Mesenchymal stem cell (in vitro differentiated cells and primary cell): ENCODE measurements around the gene RELB.

Experiments used
- DNase-seq: peaks from one replicate; pipeline ENCODE4 v3.0.0-alpha.2; 2013
- H2AFZ ChIP-seq: one replicate; pipeline ENCODE4 v1.6.1; 2013; ENCODE audit warnings: low read depth, mild to moderate bottlenecking, control low read depth, inconsistent platforms, low read length, moderate library complexity
- H2AK5ac ChIP-seq: 2 replicates; pipeline ENCODE4 v1.6.1; 2013; ENCODE audit warnings: low read length, moderate library complexity, mild to moderate bottlenecking, inconsistent platforms; ENCODE audit not compliant: severe bottlenecking
- H2BK120ac ChIP-seq: one replicate; pipeline ENCODE4 v1.6.1; 2013; ENCODE audit warnings: low read depth, mild to moderate bottlenecking, inconsistent platforms, low read length, moderate library complexity
- H2BK12ac ChIP-seq, 2 experiments: one replicate each; pipeline ENCODE4 v1.6.1; 2013; ENCODE audit warnings: inconsistent platforms in 2 of 2, low read length in 2 of 2, mild to moderate bottlenecking in 2 of 2, moderate library complexity in 2 of 2, control low read depth in 1 of 2
- H2BK15ac ChIP-seq: one replicate; pipeline ENCODE4 v1.6.1; 2013; ENCODE audit warnings: mild to moderate bottlenecking, low read depth, inconsistent platforms; ENCODE audit not compliant: poor library complexity, severe bottlenecking
- H2BK5ac ChIP-seq: 2 replicates; pipeline ENCODE4 v1.6.1; 2013; ENCODE audit warnings: low read depth, mild to moderate bottlenecking, low read length, control low read depth, inconsistent platforms; ENCODE audit not compliant: poor library complexity, severe bottlenecking
- H3K14ac ChIP-seq, 2 experiments: one replicate each; pipeline ENCODE4 v1.6.1; 2013; ENCODE audit warnings: inconsistent platforms in 2 of 2, low read length in 2 of 2, control low read depth in 1 of 2, mild to moderate bottlenecking in 1 of 2, moderate library complexity in 1 of 2
- H3K18ac ChIP-seq, 2 experiments: one replicate each; pipeline ENCODE4 v1.6.1; 2013; ENCODE audit warnings: inconsistent platforms in 2 of 2, low read length in 2 of 2, control low read depth in 1 of 2, low read depth in 1 of 2, mild to moderate bottlenecking in 1 of 2
- H3K23ac ChIP-seq, 2 experiments: one replicate each; pipeline ENCODE4 v1.6.1; 2013; ENCODE audit warnings: inconsistent platforms in 2 of 2, low read length in 2 of 2, mild to moderate bottlenecking in 2 of 2, moderate library complexity in 2 of 2, control low read depth in 1 of 2
- H3K27ac ChIP-seq: 2 replicates; pipeline ENCODE4 v1.5.1; 2013; ENCODE audit warnings: mild to moderate bottlenecking, moderate library complexity, low read length, control low read depth, inconsistent platforms; ENCODE audit not compliant: poor library complexity, severe bottlenecking
- H3K27me3 ChIP-seq, 2 experiments: 2 replicates each; pipeline versions ENCODE4 v1.6.1 to v1.7.0; 2013; ENCODE audit warnings: low read length in 2 of 2, mild to moderate bottlenecking in 2 of 2, moderate library complexity in 2 of 2, control low read depth in 1 of 2, inconsistent platforms in 1 of 2; ENCODE audit not compliant: control insufficient read depth in 1 of 2, insufficient read depth in 1 of 2
- H3K36me3 ChIP-seq, 2 experiments: 2 replicates each; pipeline versions ENCODE4 v1.6.1 to v1.7.0; 2013; ENCODE audit warnings: low read length in 2 of 2, control low read depth in 1 of 2, inconsistent platforms in 1 of 2, low read depth in 1 of 2, mild to moderate bottlenecking in 1 of 2; ENCODE audit not compliant: insufficient read depth in 2 of 2, control insufficient read depth in 1 of 2
- H3K4ac ChIP-seq, 2 experiments: one replicate each; pipeline ENCODE4 v1.6.1; 2013; ENCODE audit warnings: inconsistent platforms in 2 of 2, low read length in 2 of 2, mild to moderate bottlenecking in 2 of 2, moderate library complexity in 2 of 2, control low read depth in 1 of 2, low read depth in 1 of 2
- H3K4me1 ChIP-seq: 2 replicates; pipeline ENCODE4 v1.6.1; 2013; ENCODE audit warnings: low read depth, low read length, control low read depth; ENCODE audit not compliant: control insufficient read depth, insufficient read depth
- H3K4me2 ChIP-seq: 2 replicates; pipeline ENCODE4 v1.6.1; 2013; ENCODE audit warnings: low read length, mild to moderate bottlenecking, inconsistent platforms; ENCODE audit not compliant: poor library complexity, severe bottlenecking
- H3K4me3 ChIP-seq, 2 experiments: 2 replicates each; pipeline versions ENCODE4 v1.5.1 to v1.7.0; 2013; ENCODE audit warnings: low read length in 2 of 2, mild to moderate bottlenecking in 2 of 2, control low read depth in 1 of 2, low read depth in 1 of 2; ENCODE audit not compliant: insufficient read depth in 1 of 2
- H3K79me1 ChIP-seq: replicated peaks from 2 replicates; pipeline ENCODE4 v1.6.1; 2013; ENCODE audit warnings: mild to moderate bottlenecking, control low read depth, low read length, inconsistent platforms; ENCODE audit not compliant: poor library complexity, severe bottlenecking
- H3K9ac ChIP-seq: 2 replicates; pipeline ENCODE4 v1.7.0; 2013; ENCODE audit warnings: mild to moderate bottlenecking, low read length, moderate library complexity
- H3K9me3 ChIP-seq: 2 replicates; pipeline ENCODE4 v1.7.0; 2013; ENCODE audit warnings: mild to moderate bottlenecking, low read length; ENCODE audit not compliant: control insufficient read depth
- H4K8ac ChIP-seq: one replicate; pipeline ENCODE4 v1.6.1; 2013; ENCODE audit warnings: inconsistent platforms, mild to moderate bottlenecking, low read length, moderate library complexity
- H4K91ac ChIP-seq: one replicate; pipeline ENCODE4 v1.6.1; 2013; ENCODE audit warnings: mild to moderate bottlenecking, low read length, inconsistent platforms
- WGBS: methylation state at CpG from one replicate; pipeline ENCODE4 v1.1.7; 2013; ENCODE audit warnings: mixed read lengths; 5-methylcytosine and 5-hydroxymethylcytosine counted together

RELB gene

GRCh38 chr19:45027371-45027770, 26.1 kb downstream of the RELB start:
- Histone ChIP-seq H2BK15ac (no peak overlapping the region), H3K9me3 (no peaks in the 10 kb centered on the region), H2AFZ (no peak overlapping the region), H3K4ac (no peak overlapping the region), H3K23ac (no peak overlapping the region), H3K18ac (no peak overlapping the region), H2BK120ac (no peak overlapping the region), H2AK5ac (no peak overlapping the region), H3K4me2 (no peak overlapping the region), H3K79me1 (no peaks in the 10 kb centered on the region), H4K8ac (no peak overlapping the region), H3K9ac (no peak overlapping the region), H4K91ac (no peak overlapping the region), H2BK5ac (no peak overlapping the region), H3K27me3 (no peaks in the 10 kb centered on the region), H3K27ac (no peak overlapping the region), H3K4me3 (no peak overlapping the region), H3K36me3 (peaks cover 32 to 41% of the 10 kb centered on the region in 2 experiments), H3K14ac (no peak overlapping the region), H2BK12ac (no peak overlapping the region), H3K4me1 (no peaks in the 10 kb centered on the region)
- DNase-seq = no peak
- 97% methylated on average over 2 of the region's 2 CpGs for WGBS

GRCh38 chr19:45030825-45031224, 29.6 kb downstream of the RELB start:
- no peak overlapping the region for H4K91ac ChIP-seq
- H3K79me1 ChIP-seq = no peaks in the 10 kb centered on the region
- H3K4me2 ChIP-seq = no peak overlapping the region
- H3K4me1 ChIP-seq = peaks cover 2% of the 10 kb centered on the region
- H2AK5ac ChIP-seq = no peak overlapping the region
- H3K9ac ChIP-seq = no peak overlapping the region
- 96% methylated on average over 4 of the region's 6 CpGs for WGBS
- no peaks in the 10 kb centered on the region for H3K27me3 ChIP-seq
- no peaks in the 10 kb centered on the region for H3K9me3 ChIP-seq
- H2BK5ac ChIP-seq = no peak overlapping the region
- H2BK15ac ChIP-seq = no peak overlapping the region
- H3K14ac ChIP-seq = no peak overlapping the region
- H3K4me3 ChIP-seq = no peak overlapping the region
- H3K27ac ChIP-seq = no peak overlapping the region
- H3K18ac ChIP-seq = no peak overlapping the region
- H2AFZ ChIP-seq = no peak overlapping the region
- H2BK12ac ChIP-seq = no peak overlapping the region
- DNase-seq = no peak
- H2BK120ac ChIP-seq = no peak overlapping the region
- peaks cover 45 to 55% of the 10 kb centered on the region in 2 experiments for H3K36me3 ChIP-seq
- H3K23ac ChIP-seq = no peak overlapping the region
- no peak overlapping the region for H4K8ac ChIP-seq
- H3K4ac ChIP-seq = no peak overlapping the region

GRCh38 chr19:45032421-45032820, 31.2 kb downstream of the RELB start:
- no peak overlapping the region for H3K4ac ChIP-seq
- H3K14ac ChIP-seq = no peak overlapping the region
- peaks cover 2% of the 10 kb centered on the region for H3K4me1 ChIP-seq
- H3K36me3 ChIP-seq = peaks cover 52 to 55% of the 10 kb centered on the region in 2 experiments
- H4K8ac ChIP-seq = no peak overlapping the region
- no peak overlapping the region for H2BK15ac ChIP-seq
- H3K23ac ChIP-seq = no peak overlapping the region
- H3K18ac ChIP-seq = no peak overlapping the region
- no peak overlapping the region for H2BK12ac ChIP-seq
- 91% methylated on average over 18 of the region's 18 CpGs for WGBS
- no peaks in the 10 kb centered on the region for H3K9me3 ChIP-seq
- no peak overlapping the region for H2AFZ ChIP-seq
- no peaks in the 10 kb centered on the region for H3K27me3 ChIP-seq
- DNase-seq = no peak
- no peak overlapping the region for H4K91ac ChIP-seq
- H2AK5ac ChIP-seq = no peak overlapping the region
- H2BK5ac ChIP-seq = no peak overlapping the region
- no peak overlapping the region for H3K9ac ChIP-seq
- no peak overlapping the region for H2BK120ac ChIP-seq
- no peaks in the 10 kb centered on the region for H3K79me1 ChIP-seq
- H3K4me3 ChIP-seq = no peak overlapping the region
- no peak overlapping the region for H3K27ac ChIP-seq
- no peak overlapping the region for H3K4me2 ChIP-seq

GRCh38 chr19:45035755-45036154, 34.5 kb downstream of the RELB start:
- no peak for DNase-seq
- H2BK5ac ChIP-seq = no peak overlapping the region
- peaks cover 45 to 51% of the 10 kb centered on the region in 2 experiments for H3K36me3 ChIP-seq
- H2BK15ac ChIP-seq = no peak overlapping the region
- H4K8ac ChIP-seq = no peak overlapping the region
- H3K4me1 ChIP-seq = peaks cover 16% of the 10 kb centered on the region
- no peaks in the 10 kb centered on the region for H3K27me3 ChIP-seq
- no peak overlapping the region for H3K14ac ChIP-seq
- H3K18ac ChIP-seq = no peak overlapping the region
- no peak overlapping the region for H3K4me2 ChIP-seq
- no peak overlapping the region for H3K27ac ChIP-seq
- no peak overlapping the region for H3K4me3 ChIP-seq
- H2BK12ac ChIP-seq = no peak overlapping the region
- no peak overlapping the region for H4K91ac ChIP-seq
- no peak overlapping the region for H2BK120ac ChIP-seq
- no peak overlapping the region for H2AFZ ChIP-seq
- WGBS = 94% methylated on average over 6 of the region's 6 CpGs
- H3K9me3 ChIP-seq = no peaks in the 10 kb centered on the region
- H3K4ac ChIP-seq = no peak overlapping the region
- no peak overlapping the region for H3K23ac ChIP-seq
- H3K9ac ChIP-seq = no peak overlapping the region
- H3K79me1 ChIP-seq = no peaks in the 10 kb centered on the region
- H2AK5ac ChIP-seq = no peak overlapping the region
